ENCODE results near the gene CDK6.

- no peak for TF ChIP-seq CTCF (IDR thresholded peaks at IDR 0.05; ENCODE audit: low read depth, low read length)
- no peak for TF ChIP-seq POLR2A (IDR thresholded peaks at IDR 0.05; ENCODE audit: extremely low read depth, insufficient read length)
Observed at GRCh38 chr7:92629779-92630178, 206.6 kb downstream of the CDK6 start.

Data from NB4 (cell line).